GM23338 (cell line): ENCODE data around the gene RIPK4. TPM values are rescaled to one million over a fixed set of nuclear protein-coding genes. Genes with fewer than 3 reads are reported as not detected.

Source experiments
- ATAC-seq: fragments of 200-7000 bp; cut with Tn5 transposase; 3 replicates; pipeline ENCODE4 v1.9.1; 2020
- DNase-seq: peaks from one replicate; pipeline ENCODE4 v3.0.0-alpha.2; 2015; ENCODE audit warnings: low spot score
- H2AFZ ChIP-seq: fragments of 200-600 bp; sonication (generic); 2 replicates; pipeline ENCODE4 v1.8.0; 2016; ENCODE audit warnings: antibody characterized with exemption, mild to moderate bottlenecking, moderate library complexity
- H3F3A ChIP-seq: fragments of 200-600 bp; sonication (generic); replicated peaks from 2 replicates; pipeline ENCODE4 v1.8.0; 2017; ENCODE audit warnings: antibody characterized with exemption, mixed run types, low read depth
- H3K27ac ChIP-seq: fragments of 200-600 bp; sonication (generic); 2 replicates; pipeline ENCODE4 v1.6.1; 2016; ENCODE audit warnings: low read depth
- H3K27me3 ChIP-seq: fragments of 200-600 bp; sonication (generic); 2 replicates; pipeline ENCODE4 v1.8.0; 2016; ENCODE audit warnings: mild to moderate bottlenecking, mixed run types, moderate library complexity; ENCODE audit not compliant: insufficient read depth
- H3K36me3 ChIP-seq: fragments of 200-600 bp; sonication (generic); 2 replicates; pipeline ENCODE4 v1.8.0; 2016; ENCODE audit warnings: mild to moderate bottlenecking; ENCODE audit not compliant: insufficient read depth
- H3K4me1 ChIP-seq: fragments of 200-600 bp; sonication (generic); 2 replicates; pipeline ENCODE4 v1.8.0; 2016; ENCODE audit warnings: mild to moderate bottlenecking, moderate library complexity; ENCODE audit not compliant: insufficient read depth
- H3K4me2 ChIP-seq: fragments of 200-600 bp; sonication (generic); 2 replicates; pipeline ENCODE4 v1.7.1; 2017; ENCODE audit warnings: mixed run types
- H3K4me3 ChIP-seq: fragments of 200-600 bp; sonication (generic); 2 replicates; pipeline ENCODE4 v1.6.1; 2016; ENCODE audit warnings: mixed run types
- H3K79me2 ChIP-seq: fragments of 200-600 bp; sonication (generic); replicated peaks from 2 replicates; pipeline ENCODE4 v1.8.0; 2017; ENCODE audit warnings: mild to moderate bottlenecking; ENCODE audit not compliant: insufficient read depth
- H3K9me2 ChIP-seq: fragments of 200-600 bp; sonication (generic); 2 replicates; pipeline ENCODE4 v1.8.0; 2017; ENCODE audit not compliant: insufficient read depth
- H4K20me1 ChIP-seq: fragments of 200-600 bp; sonication (generic); replicated peaks from 2 replicates; pipeline ENCODE4 v1.8.0; 2017; ENCODE audit warnings: mild to moderate bottlenecking; ENCODE audit not compliant: insufficient read depth
- H3K27ac Mint-ChIP-seq: 2 replicates; pipeline ENCODE4 v1.8.0; 2020; ENCODE audit warnings: inconsistent platforms, mild to moderate bottlenecking, moderate library complexity, mixed read lengths
- H3K27me3 Mint-ChIP-seq: 3 replicates; pipeline ENCODE4 v1.8.0; 2022; ENCODE audit warnings: low read depth, mild to moderate bottlenecking, moderate library complexity, mixed read lengths, inconsistent platforms; ENCODE audit not compliant: insufficient read depth, poor library complexity
- H3K36me3 Mint-ChIP-seq: 3 replicates; pipeline ENCODE4 v1.8.0; 2021; ENCODE audit warnings: low read depth, mild to moderate bottlenecking, inconsistent platforms, moderate library complexity, mixed read lengths
- H3K4me1 Mint-ChIP-seq: 3 replicates; pipeline ENCODE4 v1.8.0; 2020; ENCODE audit warnings: mild to moderate bottlenecking, inconsistent platforms, mixed read lengths
- H3K4me3 Mint-ChIP-seq: 3 replicates; pipeline ENCODE4 v1.8.0; 2021; ENCODE audit warnings: moderate library complexity, mild to moderate bottlenecking, inconsistent platforms, mixed read lengths
- H3K9me3 Mint-ChIP-seq: 3 replicates; pipeline ENCODE4 v1.8.0; 2020; ENCODE audit warnings: moderate library complexity, mild to moderate bottlenecking, inconsistent platforms, mixed read lengths
- CREB1 ChIP-seq: fragments of 250-450 bp; sonication (Bioruptor Pico); IDR thresholded peaks from 2 replicates; pipeline ENCODE4 v1.5.0; 2020; ENCODE audit warnings: low read depth, mild to moderate bottlenecking, moderate library complexity
- CTCF ChIP-seq, 2 experiments: fragments of 200-600 bp in 1 of 2; sonication (generic) in 1 of 2; conservative IDR thresholded peaks; 2 replicates each; pipeline versions ENCODE4 v1.5.1 to v1.6.1; 2016 to 2017; ENCODE audit warnings: antibody characterized with exemption in 2 of 2, low read depth in 2 of 2, mild to moderate bottlenecking in 2 of 2, moderate library complexity in 1 of 2
- EZH2 ChIP-seq: fragments of 200-600 bp; sonication (generic); IDR thresholded peaks from one replicate; pipeline ENCODE4 v1.8.0; 2017; ENCODE audit warnings: antibody characterized with exemption, mild to moderate bottlenecking, low read depth; ENCODE audit not compliant: unreplicated experiment
- EZH2phosphoT487 ChIP-seq: fragments of 200-600 bp; sonication (generic); IDR thresholded peaks from one replicate; pipeline ENCODE4 v1.8.1; 2018; ENCODE audit warnings: antibody characterized with exemption; ENCODE audit not compliant: unreplicated experiment
- POLR2AphosphoS5 ChIP-seq: IDR thresholded peaks from 2 replicates; pipeline ENCODE4 v1.6.1; 2016; ENCODE audit warnings: antibody characterized with exemption, low read depth
- REST ChIP-seq: IDR thresholded peaks from one replicate; pipeline ENCODE4 v1.6.1; 2018; ENCODE audit warnings: antibody characterized with exemption; ENCODE audit not compliant: unreplicated experiment
- STAT1 ChIP-seq: IDR thresholded peaks from one replicate; pipeline ENCODE4 v1.6.1; 2016; ENCODE audit warnings: antibody characterized with exemption; ENCODE audit not compliant: unreplicated experiment
- ZNF114 ChIP-seq: fragments of 250-450 bp; sonication (Bioruptor Pico); IDR thresholded peaks from 2 replicates; pipeline ENCODE4 v1.5.0; 2020; ENCODE audit warnings: mild to moderate bottlenecking, moderate library complexity
- ZNF462 ChIP-seq: fragments of 250-450 bp; sonication (Bioruptor Pico); IDR thresholded peaks from 2 replicates; pipeline ENCODE4 v1.5.0; 2020; ENCODE audit warnings: mild to moderate bottlenecking, moderate library complexity
- polyA plus RNA-seq: library from polyadenylated mRNA; unstranded; fragments of >200 nt; fragmentation: Nextera tagmentation; extraction: Ambion mirVana; gene quantifications from 2 replicates; pipeline ENCODE4 v1.2.1, GENCODE V29; 2016
- total RNA-seq: library from RNA; depleted of rRNA; stranded (reverse); fragments of >200 nt; shearing (Covaris generic); gene quantifications from 2 replicates; pipeline ENCODE4 v1.2.3, GENCODE V29; 2014

RIPK4 gene
- total and polyA plus RNA-seq, 2 experiments from 2014 or later = 2.5 to 9.9 TPM

DNA sequence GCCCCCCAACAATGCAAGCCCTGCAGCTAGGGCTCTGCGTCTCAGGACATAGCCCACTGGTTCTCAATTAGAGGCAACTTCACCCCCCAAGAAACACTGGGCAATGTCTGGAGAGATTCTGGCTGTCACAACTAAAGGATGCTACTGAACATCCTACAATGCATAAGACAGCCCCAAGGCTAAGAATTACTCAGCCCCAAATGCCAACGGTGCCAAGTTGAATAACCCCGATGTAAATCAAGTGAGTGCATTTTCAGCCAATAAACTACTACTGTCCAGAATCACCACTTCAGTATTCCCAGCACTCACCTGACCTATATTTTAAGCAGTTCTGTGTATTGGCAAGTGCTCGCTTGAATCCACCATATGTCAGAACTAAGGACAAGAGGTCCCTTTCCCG lies 6.9 kb downstream of the RIPK4 start (continued):
- TF ChIP-seq POLR2AphosphoS5 = no peak
- TF ChIP-seq STAT1 = no peak
- TF ChIP-seq REST = no peak
- TF ChIP-seq EZH2phosphoT487 = no peak
- no peak for TF ChIP-seq ZNF114 (CRISPR knock-in tag)
- TF ChIP-seq EZH2 = no peak
- no peak for TF ChIP-seq CREB1 (CRISPR knock-in tag)

- H3K4me1 Mint-ChIP-seq = peaks cover 61% of the 10 kb centered on the region
- no peak overlapping the region for H3K4me2 ChIP-seq
- H3K36me3 ChIP-seq = no peaks in the 10 kb centered on the region
- no peak overlapping the region for H3K27ac Mint-ChIP-seq
- no peak overlapping the region for H3K27ac ChIP-seq
- 0 out of 2 replicates have a peak, but pooled peaks cover 3% of the 10 kb centered on the region for H3F3A ChIP-seq
- peaks cover 43% of the 10 kb centered on the region for H3K27me3 ChIP-seq
- no peak overlapping the region for H2AFZ ChIP-seq
- peaks cover 40% of the 10 kb centered on the region for H3K79me2 ChIP-seq
- no peak for ATAC-seq
- peaks cover 55% of the 10 kb centered on the region for H3K27me3 Mint-ChIP-seq
- no peaks in the 10 kb centered on the region for H3K9me2 ChIP-seq
- H3K36me3 Mint-ChIP-seq = peaks cover 18% of the 10 kb centered on the region
- no peak for DNase-seq
- no peak overlapping the region for H3K4me3 ChIP-seq
- H3K4me1 ChIP-seq = peaks cover 53% of the 10 kb centered on the region
- H3K4me3 Mint-ChIP-seq = no peak overlapping the region
- peaks cover 12% of the 10 kb centered on the region for H4K20me1 ChIP-seq
- no peaks in the 10 kb centered on the region; the same call in 2 of the 3 replicates for H3K9me3 Mint-ChIP-seq
- TF ChIP-seq ZNF462 (CRISPR knock-in tag) = no peak
- TF ChIP-seq REST = no peak
- no peak for TF ChIP-seq CTCF (conservative IDR thresholded peaks at IDR 0.05; ENCODE audit: low read depth in 2 of 2)
- no peak for TF ChIP-seq ZNF114 (CRISPR knock-in tag)
- no peak for TF ChIP-seq STAT1
- no peak for TF ChIP-seq EZH2
Measured at GRCh38 chr21:41759214-41759840, 7.5 kb downstream of the RIPK4 start.
